K562 (cell line): ENCODE measurements around the gene UBASH3A. TPM values are rescaled to one million over a fixed set of nuclear protein-coding genes. Genes with fewer than 3 reads are reported as not detected.

Experiments used
- ATAC-seq: fragments of 200-7000 bp; cut with Tn5 transposase; 3 replicates; pipeline ENCODE4 v1.9.1; 2020; ENCODE audit warnings: moderate library complexity
- BruUV-seq: library from RNA; stranded (reverse); fragments of 400-500 nt; replicated peaks from 2 replicates; lab custom pipeline; 2021; lab: Mats Ljungman, UMichigan
- CTCF ChIA-PET: fragments of 300-600 bp; formaldehyde crosslinking; extraction: SDS; loops from one replicate; lab custom pipeline; 2021; ENCODE audit warnings: low intra/inter-chr PET ratio; lab: Yijun Ruan, JAX
- POLR2A ChIA-PET: fragments of 300-600, 350-650 bp; sonication (Branson Sonifier 250); formaldehyde crosslinking; extraction: SDS; loops from one replicate; lab custom pipeline; 2021; ENCODE audit warnings: antibody characterized with exemption, inconsistent platforms; lab: Yijun Ruan, JAX
- DNase-seq, 4 experiments: peaks; one replicate each; pipeline versions ENCODE4 v3.0.0 to v3.0.0-alpha.2; 2011 to 2018; ENCODE audit warnings: low spot score in 3 of 4, mixed read lengths in 3 of 4; ENCODE audit errors: extremely low read depth in 1 of 4
- FAIRE-seq: peaks from 2 replicates; lab custom pipeline; 2011; peaks lifted over from hg19 to GRCh38; lab: Jason Lieb, UNC
- H2AFZ ChIP-seq: 2 replicates; pipeline ENCODE4 v1.6.0; 2011; ENCODE audit warnings: low read depth, low read length, control low read depth, inconsistent platforms
- H3K27ac ChIP-seq: fragments of 200-600 bp; 3 replicates; pipeline ENCODE4 v1.8.0; 2011; ENCODE audit warnings: low read depth, mild to moderate bottlenecking, control low read depth, inconsistent platforms, low read length, moderate library complexity, mixed read lengths; ENCODE audit errors: extremely low read depth
- H3K27me3 ChIP-seq, 2 experiments: fragments of 300-600 bp in 1 of 2; 2 replicates in 1 of 2; 3 replicates in 1 of 2; pipeline versions ENCODE4 v1.6.0 to v1.8.0; 2011; ENCODE audit warnings: inconsistent platforms in 2 of 2, low read length in 2 of 2, mild to moderate bottlenecking in 1 of 2, mixed read lengths in 1 of 2, moderate library complexity in 1 of 2; ENCODE audit not compliant: control insufficient read depth in 2 of 2, insufficient read depth in 2 of 2
- H3K36me3 ChIP-seq: fragments of 300-600 bp; 3 replicates; pipeline ENCODE4 v1.8.0; 2011; ENCODE audit warnings: mild to moderate bottlenecking, low read length, inconsistent platforms; ENCODE audit not compliant: control insufficient read depth, insufficient read depth
- H3K4me1 ChIP-seq, 2 experiments: fragments of 200-600 bp in 1 of 2; replicated peaks in 1 of 2; 2 replicates in 1 of 2; 3 replicates in 1 of 2; pipeline versions ENCODE4 v1.5.1 to v1.8.0; 2011; ENCODE audit warnings: inconsistent platforms in 2 of 2, low read length in 2 of 2, mild to moderate bottlenecking in 1 of 2, mixed read lengths in 1 of 2, moderate library complexity in 1 of 2; ENCODE audit not compliant: control insufficient read depth in 2 of 2, insufficient read depth in 2 of 2
- H3K4me2 ChIP-seq: 2 replicates; pipeline ENCODE4 v1.6.1; 2011; ENCODE audit warnings: low read length, control low read depth, inconsistent platforms, mixed read lengths; ENCODE audit not compliant: insufficient read depth
- H3K4me3 ChIP-seq: fragments of 200-600 bp; sonication (generic), shearing (Covaris generic); 2 replicates; pipeline ENCODE4 v1.5.1; 2016; ENCODE audit warnings: control low read depth, inconsistent platforms
- H3K79me2 ChIP-seq: fragments of 200-600 bp; 3 replicates; pipeline ENCODE4 v1.8.0; 2011; ENCODE audit warnings: low read length, inconsistent platforms; ENCODE audit not compliant: control insufficient read depth, insufficient read depth
- H3K9ac ChIP-seq, 2 experiments: 2 replicates each; pipeline versions ENCODE4 v1.6.0 to v1.6.1; 2011; ENCODE audit warnings: low read depth in 2 of 2, low read length in 2 of 2, control low read depth in 1 of 2, inconsistent platforms in 1 of 2, mild to moderate bottlenecking in 1 of 2, mixed read lengths in 1 of 2; ENCODE audit not compliant: insufficient read depth in 1 of 2
- H3K9me1 ChIP-seq: one replicate; pipeline ENCODE4 v1.6.0; 2011; ENCODE audit warnings: inconsistent platforms, mild to moderate bottlenecking, low read length, moderate library complexity; ENCODE audit not compliant: control insufficient read depth, insufficient read depth
- H3K9me3 ChIP-seq: replicated peaks from 2 replicates; pipeline ENCODE4 v1.5.1; 2011; ENCODE audit warnings: low read depth, low read length, inconsistent platforms; ENCODE audit not compliant: control insufficient read depth, insufficient read depth
- H4K20me1 ChIP-seq: replicated peaks from 2 replicates; pipeline ENCODE4 v1.6.1; 2011; ENCODE audit warnings: low read length, inconsistent platforms, mixed read lengths; ENCODE audit not compliant: control insufficient read depth, insufficient read depth
- KDM4B ChIP-seq, 2 experiments: fragments of 450-650 bp in 1 of 2; sonication (generic) in 1 of 2; IDR thresholded peaks; 2 replicates each; pipeline ENCODE4 v1.6.1; 2016 to 2017; ENCODE audit warnings: borderline replicate concordance in 2 of 2, antibody characterized with exemption in 1 of 2, low read depth in 1 of 2, mild to moderate bottlenecking in 1 of 2
- NCOA6 ChIP-seq: fragments of 450-650 bp; IDR thresholded peaks from 2 replicates; pipeline ENCODE4 v1.6.1; 2017; ENCODE audit warnings: mild to moderate bottlenecking
- ZNF347 ChIP-seq: fragments of 450-650 bp; formaldehyde crosslinking; IDR thresholded peaks from 2 replicates; pipeline ENCODE4 v1.4.0; 2020; ENCODE audit warnings: low read depth, mild to moderate bottlenecking, moderate library complexity
- ZNF444 ChIP-seq: fragments of 250-450 bp; sonication (Bioruptor Pico); IDR thresholded peaks from 2 replicates; pipeline ENCODE4 v1.4.0; 2020; ENCODE audit warnings: mild to moderate bottlenecking, moderate library complexity
- ZNF668 ChIP-seq: fragments of 250-450 bp; sonication (Bioruptor Pico); IDR thresholded peaks from 2 replicates; pipeline ENCODE4 v1.8.0; 2022; ENCODE audit warnings: mild to moderate bottlenecking, inconsistent platforms
- whole genome bisulfite sequencing: fragments of 100-300 bp; shearing (Covaris generic); methylation state at CpG from one replicate; pipeline ENCODE4 v1.1.6; 2016; ENCODE audit warnings: low coverage, mixed read lengths; ENCODE audit not compliant: insufficient coverage; ENCODE audit errors: missing lambda C conversion rate; 5-methylcytosine and 5-hydroxymethylcytosine counted together
- in situ Hi-C: fragments of 300-500 bp; cut with MboI; formaldehyde crosslinking; loops from 4 replicates; pipeline ENCODE4 v1.15.0; 2018; ENCODE audit warnings: inconsistent platforms, mixed read lengths
- intact Hi-C: fragments of 100-400 bp; cut with micrococcal nuclease; formaldehyde crosslinking; loops from 2 replicates; pipeline ENCODE4 v1.14.2; 2022
- polyA plus RNA-seq, 8 experiments: library from polyadenylated mRNA; depleted of rRNA in 4 of 8; stranded (reverse) in 5 of 8; unstranded in 3 of 8; fragments of >200 nt; fragmentation: Nextera tagmentation in 2 of 8; fragmentation: Illumina TruSeq in 1 of 8; extraction: Ambion mirVana in 2 of 8; extraction: Trizol in 1 of 8; gene quantifications; 2 replicates each; pipeline versions ENCODE4 v1.2.1 to v1.2.3, GENCODE V29; 2011 to 2014; ENCODE audit warnings: inconsistent platforms in 1 of 8, missing spikeins in 1 of 8
- total RNA-seq, 7 experiments: library from RNA; depleted of rRNA in 6 of 7; stranded (reverse); fragments of >200 nt in 6 of 7; fragmentation: Illumina TruSeq in 2 of 7; extraction: Trizol in 2 of 7; gene quantifications; 2 replicates each; pipeline versions ENCODE4 v1.2.1 to v1.2.3, GENCODE V29; 2011 to 2021; ENCODE audit warnings: low replicate concordance in 1 of 7
- TF ChIP-seq, protein P1 (sequence below), 3 experiments: fragments of 200-800 bp in 1 of 3; fragments of 250-450 bp in 1 of 3; fragments of 450-650 bp in 1 of 3; sonication (Bioruptor Pico) in 1 of 3; sonication (Bioruptor generic) in 1 of 3; formaldehyde crosslinking in 1 of 3; IDR thresholded peaks; 2 replicates each; pipeline versions ENCODE4 v1.6.1 to v1.8.0; 2016 to 2022; ENCODE audit warnings: mild to moderate bottlenecking in 2 of 3, missing genetic modification characterization in 2 of 3, missing compliant biosample characterization in 1 of 3, moderate library complexity in 1 of 3
- TF ChIP-seq, protein P2 (sequence below): fragments of 450-650 bp; IDR thresholded peaks from 2 replicates; pipeline ENCODE4 v1.6.1; 2016; ENCODE audit warnings: low read depth
- TF ChIP-seq, protein P3 (sequence below): fragments of 450-650 bp; formaldehyde crosslinking; IDR thresholded peaks from 2 replicates; pipeline ENCODE4 v1.4.0; 2020; ENCODE audit warnings: mild to moderate bottlenecking, moderate library complexity

UBASH3A gene
- total and polyA plus RNA-seq, 9 of the 15 experiments (the other 6 are each of a cell fraction or from before 2014, with no cell fraction given): 0.23 to 1.8 (median 1.1) TPM

DNA sequence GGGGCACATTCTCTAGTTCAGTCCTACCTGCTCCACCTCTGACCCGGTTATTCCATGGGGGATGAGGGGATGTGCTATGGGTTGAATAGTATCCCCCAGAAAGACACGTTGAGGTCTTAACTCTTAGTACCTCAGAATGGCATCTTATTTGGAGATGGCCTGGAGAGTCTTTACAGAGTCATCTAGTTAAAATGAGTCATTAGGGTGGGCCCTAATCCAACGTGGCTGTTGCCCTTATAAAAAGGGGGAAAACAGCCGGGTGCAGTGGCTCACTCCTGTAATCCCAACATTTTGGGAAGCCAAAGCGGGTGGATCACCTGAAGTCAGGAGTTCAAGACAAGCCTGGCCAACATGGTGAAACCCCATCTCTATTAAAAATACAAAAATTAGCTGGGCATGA is 13.5 kb upstream of the UBASH3A start:
- ChIA-PET CTCF (interaction anchor here (0.7 kb wide), 1 partner anchor 123 kb away, joined by 3 read pairs; no protein-coding TSS in a partner anchor), POLR2A (no interaction called here)
- Histone ChIP-seq H3K9me3 (no peaks in the 10 kb centered on the region), H2AFZ (no peak overlapping the region), H3K27me3 (peaks cover 10 to 35% of the 10 kb centered on the region in 2 experiments), H3K9me1 (no peaks in the 10 kb centered on the region), H3K36me3 (no peaks in the 10 kb centered on the region), H4K20me1 (no peaks in the 10 kb centered on the region), H3K79me2 (no peaks in the 10 kb centered on the region), H3K4me3 (no peak overlapping the region), H3K4me2 (no peak overlapping the region), H3K4me1 (peaks cover 10 to 13% of the 10 kb centered on the region in 2 experiments; a peak in 3 of 5 replicates), H3K9ac (no peak overlapping the region), H3K27ac (no peak overlapping the region)
- ATAC-seq (no peak), FAIRE-seq (no peak), DNase-seq (no peak)
- intact Hi-C loops (no loop called here), in situ Hi-C loops (no loop called here)
- no TSS peak for BruUV-seq
- 15% methylated on average over 5 of the region's 5 CpGs for WGBS
- TF ChIP-seq, protein P1, sequence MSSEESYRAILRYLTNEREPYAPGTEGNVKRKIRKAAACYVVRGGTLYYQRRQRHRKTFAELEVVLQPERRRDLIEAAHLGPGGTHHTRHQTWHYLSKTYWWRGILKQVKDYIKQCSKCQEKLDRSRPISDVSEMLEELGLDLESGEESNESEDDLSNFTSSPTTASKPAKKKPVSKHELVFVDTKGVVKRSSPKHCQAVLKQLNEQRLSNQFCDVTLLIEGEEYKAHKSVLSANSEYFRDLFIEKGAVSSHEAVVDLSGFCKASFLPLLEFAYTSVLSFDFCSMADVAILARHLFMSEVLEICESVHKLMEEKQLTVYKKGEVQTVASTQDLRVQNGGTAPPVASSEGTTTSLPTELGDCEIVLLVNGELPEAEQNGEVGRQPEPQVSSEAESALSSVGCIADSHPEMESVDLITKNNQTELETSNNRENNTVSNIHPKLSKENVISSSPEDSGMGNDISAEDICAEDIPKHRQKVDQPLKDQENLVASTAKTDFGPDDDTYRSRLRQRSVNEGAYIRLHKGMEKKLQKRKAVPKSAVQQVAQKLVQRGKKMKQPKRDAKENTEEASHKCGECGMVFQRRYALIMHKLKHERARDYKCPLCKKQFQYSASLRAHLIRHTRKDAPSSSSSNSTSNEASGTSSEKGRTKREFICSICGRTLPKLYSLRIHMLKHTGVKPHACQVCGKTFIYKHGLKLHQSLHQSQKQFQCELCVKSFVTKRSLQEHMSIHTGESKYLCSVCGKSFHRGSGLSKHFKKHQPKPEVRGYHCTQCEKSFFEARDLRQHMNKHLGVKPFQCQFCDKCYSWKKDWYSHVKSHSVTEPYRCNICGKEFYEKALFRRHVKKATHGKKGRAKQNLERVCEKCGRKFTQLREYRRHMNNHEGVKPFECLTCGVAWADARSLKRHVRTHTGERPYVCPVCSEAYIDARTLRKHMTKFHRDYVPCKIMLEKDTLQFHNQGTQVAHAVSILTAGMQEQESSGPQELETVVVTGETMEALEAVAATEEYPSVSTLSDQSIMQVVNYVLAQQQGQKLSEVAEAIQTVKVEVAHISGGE (CRISPR knock-in tag; IDR thresholded peaks at IDR 0.05): no peak
- TF ChIP-seq NCOA6: no peak
- TF ChIP-seq ZNF347 (CRISPR knock-in tag): no peak
- TF ChIP-seq ZNF444 (CRISPR knock-in tag): no peak
- TF ChIP-seq, protein P2, sequence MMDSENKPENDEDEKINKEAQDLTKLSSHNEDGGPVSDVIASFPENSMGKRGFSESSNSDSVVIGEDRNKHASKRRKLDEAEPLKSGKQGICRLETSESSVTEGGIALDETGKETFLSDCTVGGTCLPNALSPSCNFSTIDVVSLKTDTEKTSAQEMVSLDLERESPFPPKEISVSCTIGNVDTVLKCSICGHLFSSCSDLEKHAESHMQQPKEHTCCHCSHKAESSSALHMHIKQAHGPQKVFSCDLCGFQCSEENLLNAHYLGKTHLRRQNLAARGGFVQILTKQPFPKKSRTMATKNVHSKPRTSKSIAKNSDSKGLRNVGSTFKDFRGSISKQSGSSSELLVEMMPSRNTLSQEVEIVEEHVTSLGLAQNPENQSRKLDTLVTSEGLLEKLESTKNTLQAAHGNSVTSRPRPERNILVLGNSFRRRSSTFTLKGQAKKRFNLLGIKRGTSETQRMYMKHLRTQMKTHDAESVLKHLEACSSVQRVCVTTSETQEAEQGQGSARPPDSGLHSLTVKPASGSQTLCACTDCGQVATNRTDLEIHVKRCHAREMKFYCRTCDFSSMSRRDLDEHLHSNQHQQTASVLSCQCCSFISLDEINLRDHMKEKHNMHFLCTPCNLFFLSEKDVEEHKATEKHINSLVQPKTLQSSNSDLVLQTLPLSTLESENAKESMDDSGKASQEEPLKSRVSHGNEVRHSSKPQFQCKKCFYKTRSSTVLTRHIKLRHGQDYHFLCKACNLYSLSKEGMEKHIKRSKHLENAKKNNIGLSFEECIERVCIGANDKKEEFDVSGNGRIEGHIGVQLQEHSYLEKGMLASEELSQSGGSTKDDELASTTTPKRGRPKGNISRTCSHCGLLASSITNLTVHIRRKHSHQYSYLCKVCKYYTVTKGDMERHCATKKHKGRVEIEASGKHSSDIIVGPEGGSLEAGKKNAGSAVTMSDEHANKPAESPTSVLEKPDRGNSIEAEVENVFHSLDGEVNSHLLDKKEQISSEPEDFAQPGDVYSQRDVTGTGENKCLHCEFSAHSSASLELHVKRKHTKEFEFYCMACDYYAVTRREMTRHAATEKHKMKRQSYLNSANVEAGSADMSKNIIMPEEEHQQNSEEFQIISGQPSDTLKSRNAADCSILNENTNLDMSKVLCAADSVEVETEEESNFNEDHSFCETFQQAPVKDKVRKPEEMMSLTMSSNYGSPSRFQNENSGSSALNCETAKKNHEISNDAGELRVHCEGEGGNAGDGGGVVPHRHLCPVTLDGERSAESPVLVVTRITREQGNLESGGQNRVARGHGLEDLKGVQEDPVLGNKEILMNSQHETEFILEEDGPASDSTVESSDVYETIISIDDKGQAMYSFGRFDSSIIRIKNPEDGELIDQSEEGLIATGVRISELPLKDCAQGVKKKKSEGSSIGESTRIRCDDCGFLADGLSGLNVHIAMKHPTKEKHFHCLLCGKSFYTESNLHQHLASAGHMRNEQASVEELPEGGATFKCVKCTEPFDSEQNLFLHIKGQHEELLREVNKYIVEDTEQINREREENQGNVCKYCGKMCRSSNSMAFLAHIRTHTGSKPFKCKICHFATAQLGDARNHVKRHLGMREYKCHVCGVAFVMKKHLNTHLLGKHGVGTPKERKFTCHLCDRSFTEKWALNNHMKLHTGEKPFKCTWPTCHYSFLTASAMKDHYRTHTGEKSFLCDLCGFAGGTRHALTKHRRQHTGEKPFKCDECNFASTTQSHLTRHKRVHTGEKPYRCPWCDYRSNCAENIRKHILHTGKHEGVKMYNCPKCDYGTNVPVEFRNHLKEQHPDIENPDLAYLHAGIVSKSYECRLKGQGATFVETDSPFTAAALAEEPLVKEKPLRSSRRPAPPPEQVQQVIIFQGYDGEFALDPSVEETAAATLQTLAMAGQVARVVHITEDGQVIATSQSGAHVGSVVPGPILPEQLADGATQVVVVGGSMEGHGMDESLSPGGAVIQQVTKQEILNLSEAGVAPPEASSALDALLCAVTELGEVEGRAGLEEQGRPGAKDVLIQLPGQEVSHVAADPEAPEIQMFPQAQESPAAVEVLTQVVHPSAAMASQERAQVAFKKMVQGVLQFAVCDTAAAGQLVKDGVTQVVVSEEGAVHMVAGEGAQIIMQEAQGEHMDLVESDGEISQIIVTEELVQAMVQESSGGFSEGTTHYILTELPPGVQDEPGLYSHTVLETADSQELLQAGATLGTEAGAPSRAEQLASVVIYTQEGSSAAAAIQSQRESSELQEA: no peak
- TF ChIP-seq, protein P3, sequence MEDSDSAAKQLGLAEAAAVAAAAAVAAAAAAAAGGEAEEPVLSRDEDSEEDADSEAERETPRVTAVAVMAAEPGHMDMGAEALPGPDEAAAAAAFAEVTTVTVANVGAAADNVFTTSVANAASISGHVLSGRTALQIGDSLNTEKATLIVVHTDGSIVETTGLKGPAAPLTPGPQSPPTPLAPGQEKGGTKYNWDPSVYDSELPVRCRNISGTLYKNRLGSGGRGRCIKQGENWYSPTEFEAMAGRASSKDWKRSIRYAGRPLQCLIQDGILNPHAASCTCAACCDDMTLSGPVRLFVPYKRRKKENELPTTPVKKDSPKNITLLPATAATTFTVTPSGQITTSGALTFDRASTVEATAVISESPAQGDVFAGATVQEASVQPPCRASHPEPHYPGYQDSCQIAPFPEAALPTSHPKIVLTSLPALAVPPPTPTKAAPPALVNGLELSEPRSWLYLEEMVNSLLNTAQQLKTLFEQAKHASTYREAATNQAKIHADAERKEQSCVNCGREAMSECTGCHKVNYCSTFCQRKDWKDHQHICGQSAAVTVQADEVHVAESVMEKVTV: no peak
- TF ChIP-seq KDM4B (IDR thresholded peaks at IDR 0.05; ENCODE audit: borderline replicate concordance in 2 of 2, low read depth in 1 of 2): no peak
- TF ChIP-seq ZNF668 (CRISPR knock-in tag): no peak
